ENCODE results near the gene TENM3.

Gene TENM3

GRCh38 chr4:182577411-182577810, 334.2 kb downstream of the TENM3 start:
- DNase-seq: no peak

- DNase-seq: no peak
These were observed 335.2 kb downstream of the TENM3 start for GRCh38 chr4:182578402-182578801.

GRCh38 chr4:182582245-182582644, 339.0 kb downstream of the TENM3 start:
- DNase-seq: no peak

- DNase-seq: no peak
These were observed 340.7 kb downstream of the TENM3 start for GRCh38 chr4:182583703-182584415.

DNA sequence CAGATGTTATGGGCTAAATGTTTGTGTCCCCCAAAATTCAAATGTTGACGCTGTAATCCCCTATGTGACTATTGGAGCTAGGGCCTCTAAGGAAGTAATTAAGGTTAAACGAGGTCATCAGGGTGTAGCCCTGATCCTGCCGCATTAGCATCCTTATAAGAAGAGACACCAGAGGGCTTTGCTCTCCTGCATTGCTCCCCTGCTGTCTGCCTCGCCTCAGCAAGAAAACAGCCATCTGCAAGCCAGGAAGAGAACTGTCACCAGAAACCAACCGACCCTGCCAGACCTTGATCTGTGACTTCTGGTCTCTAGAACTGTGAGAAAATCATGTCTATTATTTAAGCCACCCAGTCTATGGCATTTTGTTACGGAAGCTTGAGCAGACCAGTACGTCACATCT, 342.1 kb downstream of the TENM3 start:
- DNase-seq: no peak

DNA sequence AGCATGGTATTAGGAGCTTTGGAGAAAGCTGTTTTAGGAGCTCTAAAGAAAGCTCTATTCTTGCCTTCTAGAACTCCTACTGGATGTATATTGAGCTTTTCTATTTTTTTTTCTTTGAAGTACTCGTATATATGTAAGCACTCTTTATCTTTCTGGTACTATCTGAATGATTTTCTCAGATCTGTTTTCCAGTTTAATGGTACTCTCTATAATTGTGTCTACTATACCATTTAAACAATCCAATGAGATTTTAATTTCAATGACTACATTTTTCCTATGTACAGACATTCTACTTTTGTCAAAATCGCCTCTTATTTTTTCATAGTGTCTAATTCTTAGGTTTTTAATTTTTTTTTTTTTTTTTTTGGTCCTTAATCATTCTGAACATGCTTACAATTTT, 345.9 kb downstream of the TENM3 start:
- no peak for DNase-seq

- no peak for DNase-seq
These were observed 350.2 kb downstream of the TENM3 start for GRCh38 chr4:182593402-182593801.

- DNase-seq: no peak
These were observed 350.7 kb downstream of the TENM3 start for GRCh38 chr4:182593864-182594263.

- DNase-seq: no peak
These were observed 356.9 kb downstream of the TENM3 start for GRCh38 chr4:182600093-182600492.

DNA sequence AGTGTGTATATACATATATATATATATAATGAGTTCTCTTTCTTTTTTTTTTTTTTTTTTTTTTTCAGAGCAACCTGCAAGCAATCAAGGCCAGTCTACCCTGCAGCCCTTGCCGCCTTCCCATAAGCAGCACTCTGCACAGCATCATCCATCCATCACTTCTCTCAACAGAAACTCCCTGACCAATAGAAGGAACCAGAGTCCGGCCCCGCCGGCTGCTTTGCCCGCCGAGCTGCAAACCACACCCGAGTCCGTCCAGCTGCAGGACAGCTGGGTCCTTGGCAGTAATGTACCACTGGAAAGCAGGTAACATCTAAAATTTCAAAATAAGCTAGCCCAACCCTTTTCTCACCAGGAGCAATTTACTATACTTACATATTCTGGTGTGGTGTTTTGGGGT, 357.7 kb downstream of the TENM3 start:
- DNase-seq: no peak

GRCh38 chr4:182604161-182604622, 361.0 kb downstream of the TENM3 start:
- no peak for DNase-seq

GRCh38 chr4:182604953-182605352, 361.8 kb downstream of the TENM3 start:
- DNase-seq: no peak

DNA sequence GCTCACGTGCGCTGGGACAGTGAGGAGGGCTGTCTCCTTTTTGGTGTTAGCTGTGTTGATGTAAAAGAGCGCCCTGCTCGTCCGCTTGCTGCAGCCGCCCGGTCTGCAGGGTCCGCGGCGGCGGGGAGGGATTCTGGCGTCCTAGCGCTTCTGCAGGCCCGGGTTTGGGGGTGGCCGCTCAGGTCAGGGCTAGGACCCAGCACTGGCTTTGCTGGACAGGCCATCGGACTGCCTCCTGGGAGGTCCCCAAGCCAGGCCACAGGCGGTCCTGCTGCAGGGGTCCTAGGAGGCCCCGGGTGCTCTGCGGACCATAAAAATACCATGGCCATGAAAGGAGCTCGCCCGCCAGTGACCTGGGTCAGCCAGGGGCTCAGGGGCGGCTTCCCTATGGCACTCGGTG, 365.3 kb downstream of the TENM3 start:
- DNase-seq: no peak

- DNase-seq: no peak
These were observed 373.3 kb downstream of the TENM3 start for GRCh38 chr4:182616476-182616875.

DNA sequence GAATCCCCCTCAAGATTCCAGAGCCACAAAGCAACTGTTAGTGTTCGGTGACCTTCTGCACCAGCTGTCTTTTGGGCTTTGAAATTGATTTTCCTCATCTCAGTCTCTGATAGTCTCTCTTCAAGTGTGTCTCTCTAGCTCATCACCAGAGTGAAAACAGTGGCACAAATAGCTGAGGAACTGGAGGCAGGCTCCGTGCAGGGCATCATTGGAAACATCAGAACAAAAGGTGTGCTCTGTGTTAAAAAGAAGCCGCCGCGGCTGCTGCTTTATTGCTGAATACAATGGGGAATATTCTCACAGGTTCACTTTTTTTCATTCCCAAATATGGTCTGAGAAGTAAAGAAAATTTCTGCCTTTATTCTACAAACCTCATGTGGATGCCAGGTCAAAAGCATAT, 376.5 kb downstream of the TENM3 start:
- no peak for DNase-seq

- no peak for DNase-seq
These were observed 377.1 kb downstream of the TENM3 start for GRCh38 chr4:182620111-182620980.

GRCh38 chr4:182624281-182624680, 381.1 kb downstream of the TENM3 start:
- DNase-seq: no peak

- DNase-seq: no peak
These were observed 382.0 kb downstream of the TENM3 start for GRCh38 chr4:182625193-182625592.

DNA sequence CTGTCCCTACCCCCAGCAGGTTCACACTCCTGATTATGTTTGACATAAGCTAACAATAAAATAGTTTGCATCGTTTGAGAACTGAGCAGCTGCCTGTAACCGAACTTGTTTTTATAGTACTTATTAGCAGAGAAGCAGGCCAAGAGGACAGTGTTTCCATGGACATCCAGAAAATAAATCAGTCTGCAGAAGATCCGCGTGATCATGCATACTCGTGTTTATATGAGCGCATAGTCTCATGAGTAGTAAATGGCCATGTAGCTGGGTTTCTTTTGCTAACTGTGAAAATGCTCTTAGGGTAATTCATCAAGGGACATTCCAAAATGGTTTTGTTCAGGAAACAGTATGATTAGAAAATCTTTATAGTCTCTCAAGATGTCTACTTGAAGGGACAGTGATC, 384.8 kb downstream of the TENM3 start:
- DNase-seq: no peak

DNA sequence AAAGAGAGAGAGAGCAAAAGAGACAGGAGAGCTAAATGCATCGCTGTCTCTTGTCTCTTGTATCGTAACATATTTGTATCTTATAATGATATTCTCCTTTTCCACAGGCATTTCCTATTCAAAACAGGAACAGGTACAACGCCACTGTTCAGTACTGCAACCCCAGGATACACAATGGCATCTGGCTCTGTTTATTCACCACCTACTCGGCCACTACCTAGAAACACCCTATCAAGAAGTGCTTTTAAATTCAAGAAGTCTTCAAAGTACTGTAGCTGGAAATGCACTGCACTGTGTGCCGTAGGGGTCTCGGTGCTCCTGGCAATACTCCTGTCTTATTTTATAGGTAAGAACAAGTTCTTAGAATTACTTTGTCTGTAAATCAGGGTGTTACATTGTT, 385.3 kb downstream of the TENM3 start:
- DNase-seq: no peak

DNA sequence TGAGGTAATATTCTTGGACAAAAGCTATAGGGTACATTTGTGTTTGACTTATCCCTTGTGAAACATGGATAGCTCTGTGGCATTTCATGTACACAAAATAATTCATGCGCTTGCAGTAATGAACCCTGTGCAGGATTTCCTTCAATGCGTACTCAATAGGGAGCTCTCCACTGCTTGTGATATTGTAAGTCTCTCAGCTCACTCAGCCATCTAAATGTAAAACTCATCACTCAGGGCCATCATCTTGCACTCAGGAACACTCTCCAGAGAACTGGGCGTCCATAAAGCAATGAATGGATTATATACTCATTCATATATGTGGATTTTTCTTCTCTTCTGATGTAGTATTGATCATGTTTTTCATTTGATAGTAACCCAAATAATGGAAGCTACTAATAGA, 385.9 kb downstream of the TENM3 start:
- DNase-seq: no peak

DNA sequence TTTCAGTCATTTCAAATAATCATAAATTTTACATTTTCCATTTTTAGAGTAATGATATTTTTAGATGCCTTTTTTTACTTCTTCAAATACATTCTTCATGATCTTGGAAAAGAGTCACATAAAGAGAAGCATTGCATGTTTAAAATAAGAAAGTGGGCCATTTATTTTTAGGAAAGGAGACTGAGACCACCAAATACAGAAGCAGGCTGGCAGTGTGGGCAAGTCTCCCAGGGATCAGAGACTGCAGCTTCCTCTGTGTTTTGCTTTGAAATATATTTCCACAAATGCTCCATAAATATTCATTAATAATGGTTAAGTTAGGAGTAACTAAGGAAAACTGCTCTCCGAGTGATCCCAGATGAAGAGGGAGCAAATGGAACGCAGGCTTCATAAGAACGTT, 397.3 kb downstream of the TENM3 start:
- no peak for DNase-seq

- no peak for DNase-seq
These were observed 397.7 kb downstream of the TENM3 start for GRCh38 chr4:182640932-182641331.

- no peak for DNase-seq
These were observed 399.6 kb downstream of the TENM3 start for GRCh38 chr4:182642831-182643230.
